ENCODE measurements around the gene RABGAP1L.

GRCh38 chr1:174583316-174583715 lies 424.0 kb downstream of the RABGAP1L start:
- TF ChIP-seq CTCF (IDR thresholded peaks at IDR 0.05) (no peak), EZH2 (IDR thresholded peaks at IDR 0.05) (no peak), EZH2phosphoT487 (IDR thresholded peaks at IDR 0.05) (no peak)
